Osteocyte (in vitro differentiated cells): ENCODE measurements around the gene FKBP10. TPM values are rescaled to one million over a fixed set of nuclear protein-coding genes. Genes with fewer than 3 reads are reported as not detected.
A peak's percentile ranks its signal among the peaks of the same experiment; 100 is the strongest.

Source experiments
- DNase-seq: peaks from one replicate; pipeline ENCODE4 v3.0.0; 2021; ENCODE audit warnings: mixed read lengths; ENCODE audit not compliant: unreplicated experiment; ENCODE audit errors: extremely low spot score
- H3K27ac Mint-ChIP-seq: one replicate; pipeline ENCODE4 v1.8.0; 2021; ENCODE audit warnings: mild to moderate bottlenecking, mixed read lengths; ENCODE audit not compliant: unreplicated experiment
- H3K27me3 Mint-ChIP-seq: one replicate; pipeline ENCODE4 v1.8.0; 2021; ENCODE audit warnings: mixed read lengths; ENCODE audit not compliant: unreplicated experiment
- H3K36me3 Mint-ChIP-seq: one replicate; pipeline ENCODE4 v1.8.0; 2021; ENCODE audit warnings: mixed read lengths; ENCODE audit not compliant: unreplicated experiment
- H3K4me1 Mint-ChIP-seq: one replicate; pipeline ENCODE4 v1.8.0; 2021; ENCODE audit warnings: mixed read lengths; ENCODE audit not compliant: unreplicated experiment
- H3K4me3 Mint-ChIP-seq: one replicate; pipeline ENCODE4 v1.8.0; 2021; ENCODE audit warnings: mild to moderate bottlenecking, moderate library complexity, mixed read lengths; ENCODE audit not compliant: unreplicated experiment
- H3K9me3 Mint-ChIP-seq: one replicate; pipeline ENCODE4 v1.8.0; 2021; ENCODE audit warnings: mixed read lengths; ENCODE audit not compliant: unreplicated experiment
- CTCF ChIP-seq: fragments of 200-600 bp; sonication (generic); IDR thresholded peaks from 2 replicates; pipeline ENCODE4 v1.5.0; 2021; ENCODE audit warnings: antibody characterized with exemption, mild to moderate bottlenecking, moderate library complexity
- total RNA-seq: library from RNA; stranded (reverse); gene quantifications from 2 replicates; pipeline ENCODE4 v1.2.1, GENCODE V29; 2021

The FKBP10 gene
- total RNA-seq, 1 donor from 2014 or later, result 426 TPM

GRCh38 chr17:41860254-41860931, 47.6 kb downstream of the FKBP10 start:
- TF ChIP-seq CTCF, result no peak
- H3K36me3 Mint-ChIP-seq, result peaks cover 2% of the 10 kb centered on the region
- H3K27me3 Mint-ChIP-seq, result no peaks in the 10 kb centered on the region
- no peaks in the 10 kb centered on the region for H3K9me3 Mint-ChIP-seq
- no peak overlapping the region for H3K4me3 Mint-ChIP-seq
- H3K4me1 Mint-ChIP-seq, result peaks cover 6% of the 10 kb centered on the region
- DNase-seq, result no peak
- no peak overlapping the region for H3K27ac Mint-ChIP-seq

- H3K4me3 Mint-ChIP-seq, result no peak overlapping the region
- H3K9me3 Mint-ChIP-seq, result no peaks in the 10 kb centered on the region
- peaks cover 8% of the 10 kb centered on the region for H3K36me3 Mint-ChIP-seq
- no peak for DNase-seq
- TF ChIP-seq CTCF, result no peak
- H3K27ac Mint-ChIP-seq, result no peak overlapping the region
- no peaks in the 10 kb centered on the region for H3K27me3 Mint-ChIP-seq
- peaks cover 9% of the 10 kb centered on the region for H3K4me1 Mint-ChIP-seq
These were observed 50.5 kb downstream of the FKBP10 start for GRCh38 chr17:41863074-41863848.

- no peak overlapping the region for H3K27ac Mint-ChIP-seq
- no peak for TF ChIP-seq CTCF
- H3K36me3 Mint-ChIP-seq, result peaks cover 15% of the 10 kb centered on the region
- peaks cover 9% of the 10 kb centered on the region for H3K4me1 Mint-ChIP-seq
- H3K4me3 Mint-ChIP-seq, result no peak overlapping the region
- peak; percentile 86 for DNase-seq
- H3K9me3 Mint-ChIP-seq, result no peaks in the 10 kb centered on the region
- H3K27me3 Mint-ChIP-seq, result no peaks in the 10 kb centered on the region
These were observed 51.7 kb downstream of the FKBP10 start for GRCh38 chr17:41864498-41864835.

- peaks cover 17% of the 10 kb centered on the region for H3K36me3 Mint-ChIP-seq
- H3K27me3 Mint-ChIP-seq, result no peaks in the 10 kb centered on the region
- H3K9me3 Mint-ChIP-seq, result no peaks in the 10 kb centered on the region
- H3K4me3 Mint-ChIP-seq, result no peak within 1 kb of the TSS
- TF ChIP-seq CTCF, result no peak
- H3K4me1 Mint-ChIP-seq, result peaks cover 9% of the 10 kb centered on the region
- DNase-seq, result peak; percentile 96
- H3K27ac Mint-ChIP-seq, result peak within 1 kb of the TSS; percentile 71
These were observed 52.2 kb downstream of the FKBP10 start, which contains the start of gene KLHL11 for GRCh38 chr17:41864836-41865595. Gene KLHL11, minus strand, starts transcription at chr17:41865423. Its CDS starts 53 bp downstream, at chr17:41865370.

- Mint-ChIP-seq H3K9me3 (no peaks in the 10 kb centered on the region), H3K27me3 (no peaks in the 10 kb centered on the region), H3K4me3 (no peak overlapping the region), H3K36me3 (peaks cover 17% of the 10 kb centered on the region), H3K27ac (peak overlapping the region; percentile 71), H3K4me1 (peaks cover 9% of the 10 kb centered on the region)
- TF ChIP-seq CTCF, result no peak
- no peak for DNase-seq
These were observed 52.7 kb downstream of the FKBP10 start for GRCh38 chr17:41865596-41865893.
